GM10847 (cell line): ENCODE measurements around the gene LYRM1.

Source experiments
- POLR2A ChIP-seq: IDR thresholded peaks from 2 replicates; pipeline ENCODE4 v1.6.1; 2011; ENCODE audit not compliant: insufficient read length; ENCODE audit errors: extremely low read depth

LYRM1 gene

GRCh38 chr16:20906341-20907255 lies 6.0 kb downstream of the LYRM1 start:
- TF ChIP-seq POLR2A, result no peak

GRCh38 chr16:20910781-20911321 lies 10.3 kb downstream of the LYRM1 start:
- no peak for TF ChIP-seq POLR2A

DNA sequence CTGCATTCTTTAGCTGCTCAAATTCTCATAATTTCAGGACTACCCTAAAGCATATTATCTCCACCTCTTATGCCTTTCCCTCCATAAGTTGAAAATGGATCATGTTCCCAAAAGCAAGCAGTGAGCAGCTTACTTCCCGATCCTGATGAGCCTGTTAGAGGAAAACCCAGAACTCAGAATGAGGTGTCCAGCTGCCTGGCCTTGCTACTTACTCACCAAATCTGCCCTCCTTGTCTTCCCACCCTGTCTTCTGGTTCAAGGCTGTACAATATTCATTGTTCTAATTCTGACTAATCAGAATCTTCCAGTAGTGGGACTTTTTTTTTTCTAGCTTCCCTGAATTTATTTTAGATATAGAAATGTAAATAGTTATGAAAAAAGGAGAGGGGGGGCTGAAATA lies 10.8 kb downstream of the LYRM1 start:
- TF ChIP-seq POLR2A, result no peak

GRCh38 chr16:20916289-20916688 lies 15.7 kb downstream of the LYRM1 start:
- TF ChIP-seq POLR2A, result no peak

- no peak for TF ChIP-seq POLR2A
Observed at GRCh38 chr16:20916942-20917341, 16.4 kb downstream of the LYRM1 start.

- TF ChIP-seq POLR2A, result no peak
Observed at GRCh38 chr16:20918486-20919239, 18.1 kb downstream of the LYRM1 start.

DNA sequence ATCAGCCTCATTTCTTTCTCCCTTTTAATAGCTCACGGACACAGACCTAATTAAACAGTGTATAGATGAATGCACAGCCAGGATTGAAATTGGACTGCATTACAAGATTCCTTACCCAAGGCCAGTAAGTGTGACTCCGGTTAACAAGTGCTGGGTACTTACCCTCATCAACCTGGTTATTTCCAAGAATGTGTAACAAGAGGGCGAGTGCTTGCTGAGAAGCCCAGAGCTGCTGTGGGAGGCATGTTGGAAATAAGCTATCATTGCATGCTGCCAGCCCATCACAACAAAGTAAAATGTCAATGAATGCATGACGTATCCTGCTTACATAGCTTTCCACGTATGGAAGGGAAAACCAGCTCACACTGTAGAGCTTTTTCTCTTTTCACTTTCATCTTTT lies 19.5 kb downstream of the LYRM1 start:
- TF ChIP-seq POLR2A, result no peak

GRCh38 chr16:20920799-20921198 lies 20.2 kb downstream of the LYRM1 start:
- TF ChIP-seq POLR2A, result no peak

DNA sequence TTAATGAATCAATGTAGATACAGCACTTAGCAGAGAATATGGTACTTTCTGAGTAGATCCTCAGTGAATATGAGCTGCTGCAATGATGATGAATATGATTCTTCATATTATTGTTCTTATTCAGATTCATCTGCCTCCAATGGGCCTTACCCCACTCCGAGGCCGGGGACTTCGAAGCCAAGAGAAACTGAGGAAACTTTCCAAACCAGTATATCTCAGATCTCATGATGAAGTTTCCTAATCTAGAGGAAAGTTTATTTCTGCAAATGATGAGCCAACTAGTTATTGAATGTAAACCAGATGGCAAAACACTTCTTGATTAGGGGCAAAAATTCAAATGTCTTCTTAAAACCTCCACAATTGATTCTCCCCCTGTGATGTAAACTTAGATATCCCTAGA lies 23.3 kb downstream of the LYRM1 start:
- TF ChIP-seq POLR2A, result no peak

DNA sequence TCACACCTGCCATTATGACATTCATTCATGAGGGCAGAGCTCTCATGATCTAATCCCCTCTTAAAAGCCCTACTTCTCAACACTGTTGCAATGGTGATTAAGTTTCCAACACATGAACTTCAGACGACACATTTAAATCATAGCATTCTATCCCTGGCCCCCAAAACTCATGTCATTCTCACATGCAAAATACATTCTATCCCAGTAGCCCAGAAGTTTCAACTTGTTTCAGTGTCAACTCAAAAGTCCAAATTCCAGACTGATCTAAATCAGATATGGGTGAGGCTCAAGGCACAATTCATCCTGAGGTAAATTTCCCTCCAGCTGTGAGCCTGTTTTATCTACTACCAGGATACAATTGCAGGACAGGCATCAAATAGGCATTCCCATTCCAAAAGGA lies 25.2 kb downstream of the LYRM1 start:
- no peak for TF ChIP-seq POLR2A

GRCh38 chr16:20928774-20929411 lies 28.3 kb downstream of the LYRM1 start:
- TF ChIP-seq POLR2A, result no peak

DNA sequence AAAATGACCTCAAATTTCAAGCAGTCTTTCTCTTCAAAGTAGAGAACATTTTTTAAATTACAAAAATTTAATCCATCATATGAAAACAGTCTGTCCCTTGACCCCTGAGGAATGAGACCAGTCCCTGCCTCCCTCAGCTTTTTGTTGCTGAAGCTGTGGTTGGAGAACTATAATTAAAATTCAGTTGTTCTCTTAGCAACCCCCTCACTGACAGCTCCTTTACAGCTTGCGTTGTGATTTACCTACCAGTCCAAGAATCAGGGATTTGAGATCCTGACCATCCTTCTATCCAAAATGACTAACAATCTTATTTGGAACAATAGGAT lies 29.8 kb downstream of the LYRM1 start:
- TF ChIP-seq POLR2A, result no peak

GRCh38 chr16:20931066-20931600 lies 30.6 kb downstream of the LYRM1 start:
- TF ChIP-seq POLR2A, result no peak

DNA sequence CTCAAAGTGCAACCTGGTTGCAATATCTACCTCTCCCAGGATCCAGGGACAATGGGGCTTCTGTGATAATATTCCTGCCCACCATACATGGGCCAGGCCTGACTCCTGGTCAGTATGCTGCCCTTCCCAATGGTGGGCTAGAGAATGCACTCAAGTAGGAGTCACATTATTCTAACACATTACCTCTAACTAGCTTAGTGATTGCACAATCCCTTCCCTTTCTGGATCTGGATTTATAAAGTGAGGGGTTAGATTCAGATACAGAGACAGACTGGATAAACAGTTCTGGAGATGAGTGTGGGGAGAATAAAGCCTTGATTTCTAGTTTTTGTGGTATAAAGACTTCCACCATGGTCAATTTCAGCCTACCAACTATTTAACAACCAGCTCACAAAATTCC lies 33.0 kb downstream of the LYRM1 start:
- no peak for TF ChIP-seq POLR2A

DNA sequence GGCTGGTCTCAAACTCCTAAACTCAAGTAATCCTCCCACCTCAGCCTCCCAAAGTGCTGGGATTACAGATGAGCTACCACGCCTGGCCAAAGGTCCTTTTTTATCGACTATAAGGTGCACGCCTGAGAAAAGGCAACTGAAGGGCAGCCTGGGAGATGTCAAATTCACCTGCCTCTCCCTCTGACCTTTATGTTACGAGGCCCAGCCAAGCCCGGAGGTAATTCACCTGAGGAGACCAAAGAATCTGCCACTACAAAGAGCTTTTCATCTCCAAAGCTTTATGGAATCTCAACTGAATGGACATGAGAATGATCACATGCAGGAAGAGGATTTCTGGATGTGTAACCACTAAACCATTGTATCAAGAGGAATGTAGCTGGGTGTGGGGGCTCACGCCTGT lies 37.2 kb downstream of the LYRM1 start:
- no peak for TF ChIP-seq POLR2A

GRCh38 chr16:20938426-20938825 lies 37.9 kb downstream of the LYRM1 start:
- no peak for TF ChIP-seq POLR2A

GRCh38 chr16:20939611-20940010 lies 39.0 kb downstream of the LYRM1 start:
- no peak for TF ChIP-seq POLR2A
